WTC11 (cell line): Measurements from ENCODE around the gene PDE3B.

Experiments
- CTCF ChIP-seq: fragments of 200-600 bp; IDR thresholded peaks from 2 replicates; pipeline ENCODE4 v1.8.0; 2022; ENCODE audit warnings: antibody characterized with exemption
- ZNF512 ChIP-seq: sonication (generic); formaldehyde crosslinking; IDR thresholded peaks from 2 replicates; pipeline ENCODE4 v1.8.1; 2022; ENCODE audit warnings: missing genetic modification reagents, borderline replicate concordance

- TF ChIP-seq CTCF: no peak
- TF ChIP-seq ZNF512: no peak
Observed at GRCh38 chr11:14783788-14784187, 140.2 kb downstream of the PDE3B start.
